GM19324 (cell line): Measurements from ENCODE around the gene PNPLA7.
"Not testable (repeated sequence)": the region's sequence is repeated elsewhere in the genome, so short reads cannot be mapped to it uniquely, and the experiment has no call there.

ENCODE experiments used
- ATAC-seq: cut with Tn5 transposase; IDR thresholded peaks from one replicate; pipeline ENCODE4 v1.9.1; 2021; ENCODE audit warnings: mild to moderate bottlenecking, moderate library complexity; ENCODE audit not compliant: unreplicated experiment, low FRiP score

Gene PNPLA7

DNA sequence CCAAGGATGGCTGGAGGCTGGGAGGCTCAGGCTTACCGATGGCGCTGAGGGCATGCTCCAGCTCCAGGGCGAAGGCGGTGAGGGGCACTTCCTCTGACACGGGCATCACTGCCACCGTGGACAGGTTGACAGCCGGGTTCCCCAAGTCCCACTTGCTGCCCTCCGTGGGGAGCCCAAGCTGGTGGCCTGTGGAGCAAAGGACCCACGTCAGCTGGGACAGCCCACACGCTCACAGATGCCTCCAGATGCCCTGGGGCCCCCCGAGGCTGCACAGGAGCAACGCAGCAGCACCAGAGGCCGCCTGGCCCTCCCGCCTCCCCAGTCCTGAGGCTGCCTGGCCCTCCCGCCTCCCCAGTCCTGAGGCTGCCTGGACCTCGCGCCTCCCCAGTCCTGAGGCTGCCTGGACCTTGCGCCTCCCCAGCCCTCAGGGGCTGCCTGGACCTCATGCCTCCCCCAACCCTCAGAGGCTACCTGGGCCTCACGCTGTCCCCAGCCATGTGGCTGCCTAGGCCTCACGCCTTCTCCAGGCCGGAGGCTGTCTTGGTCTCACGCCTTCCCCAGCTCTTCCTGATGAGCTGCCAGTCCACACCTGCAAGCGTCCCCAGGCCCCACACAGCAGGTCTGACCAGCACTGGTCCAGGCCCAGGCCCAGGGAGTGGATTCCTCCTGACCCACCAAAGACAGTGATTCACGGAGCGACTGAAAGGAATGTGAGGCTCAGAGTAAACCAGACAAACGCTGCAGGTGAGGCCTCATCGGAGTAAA is 65.5 kb downstream of the PNPLA7 start:
- ATAC-seq: no peak

DNA sequence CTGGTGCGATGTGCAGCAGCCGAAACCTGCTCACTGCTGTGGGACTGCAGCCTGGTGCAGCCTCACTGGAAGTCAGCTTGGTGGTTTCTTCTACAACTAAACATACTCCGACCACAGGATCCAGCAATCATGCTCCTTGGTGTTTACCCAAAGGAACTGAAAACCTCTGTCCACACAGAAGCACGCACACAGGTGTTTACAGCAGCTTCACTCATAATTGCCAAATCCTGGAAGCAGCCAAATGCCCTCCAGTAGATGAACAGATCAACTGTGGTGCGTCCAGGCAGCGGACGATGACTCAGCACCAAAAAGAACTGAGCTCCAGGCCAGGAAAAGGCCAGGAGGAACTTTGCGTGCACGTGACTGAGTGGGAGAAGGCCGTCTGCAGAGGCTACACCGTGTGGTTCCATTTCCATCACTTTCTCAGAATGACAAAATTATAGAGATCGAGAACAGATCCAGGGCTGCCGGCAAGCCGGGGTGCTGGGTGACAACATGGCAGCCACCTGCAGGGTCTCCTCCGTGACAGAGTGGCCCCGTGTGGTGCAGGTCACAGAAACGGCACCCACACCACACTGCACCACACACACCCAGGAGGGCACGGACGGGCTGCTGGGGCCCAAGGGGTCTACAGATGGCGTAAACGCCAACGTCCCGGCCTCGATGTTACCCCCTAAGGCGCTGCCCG is 68.0 kb downstream of the PNPLA7 start:
- no peak for ATAC-seq

DNA sequence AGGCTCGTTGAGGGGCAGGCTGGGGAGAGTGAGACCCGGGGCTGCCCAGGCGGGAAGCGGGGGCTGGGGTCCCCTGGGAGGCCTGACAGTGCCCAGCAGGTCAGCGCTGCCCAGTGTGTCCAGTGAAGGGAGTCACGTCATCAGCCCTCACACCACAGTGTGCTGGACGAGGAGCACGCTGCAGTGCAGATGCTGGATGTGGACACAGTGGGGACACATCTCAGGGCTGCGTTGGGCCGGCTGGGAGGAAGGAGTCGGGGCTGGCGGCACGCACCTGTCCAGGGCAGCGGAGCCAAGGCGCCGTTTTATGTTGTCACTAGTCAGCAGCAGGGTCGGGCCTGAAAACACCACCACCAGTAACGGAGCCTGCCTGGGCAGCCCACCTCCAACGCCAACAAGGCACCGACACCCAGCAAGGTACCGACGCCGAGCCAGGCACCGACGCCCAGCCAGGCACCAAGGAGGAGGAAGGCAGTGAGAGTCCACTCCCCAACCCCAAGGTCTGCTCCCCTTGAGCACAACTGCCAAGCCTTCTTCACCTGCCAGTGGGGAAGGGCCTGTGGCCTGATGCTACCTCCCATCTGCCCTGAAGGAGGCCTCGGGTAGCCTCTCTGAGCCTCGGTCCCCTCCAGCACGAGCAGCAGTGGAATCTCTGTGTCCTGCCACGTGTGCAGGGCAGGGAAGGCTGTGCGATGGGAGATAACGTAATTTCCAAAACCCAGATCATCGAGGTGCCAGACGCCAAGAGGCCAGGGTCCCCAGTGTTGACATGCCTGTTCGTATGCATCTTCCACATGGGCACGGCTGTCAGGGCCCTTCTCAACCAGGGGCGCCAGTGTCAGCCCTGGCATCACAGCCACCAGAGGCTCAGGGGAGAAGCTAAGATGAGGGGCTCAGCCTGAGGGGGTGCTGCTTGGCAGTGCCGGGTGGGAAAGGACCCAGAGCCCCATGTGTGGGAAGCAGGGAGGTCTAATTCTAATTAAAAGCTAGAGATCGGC is 69.2 kb downstream of the PNPLA7 start:
- no peak for ATAC-seq

DNA sequence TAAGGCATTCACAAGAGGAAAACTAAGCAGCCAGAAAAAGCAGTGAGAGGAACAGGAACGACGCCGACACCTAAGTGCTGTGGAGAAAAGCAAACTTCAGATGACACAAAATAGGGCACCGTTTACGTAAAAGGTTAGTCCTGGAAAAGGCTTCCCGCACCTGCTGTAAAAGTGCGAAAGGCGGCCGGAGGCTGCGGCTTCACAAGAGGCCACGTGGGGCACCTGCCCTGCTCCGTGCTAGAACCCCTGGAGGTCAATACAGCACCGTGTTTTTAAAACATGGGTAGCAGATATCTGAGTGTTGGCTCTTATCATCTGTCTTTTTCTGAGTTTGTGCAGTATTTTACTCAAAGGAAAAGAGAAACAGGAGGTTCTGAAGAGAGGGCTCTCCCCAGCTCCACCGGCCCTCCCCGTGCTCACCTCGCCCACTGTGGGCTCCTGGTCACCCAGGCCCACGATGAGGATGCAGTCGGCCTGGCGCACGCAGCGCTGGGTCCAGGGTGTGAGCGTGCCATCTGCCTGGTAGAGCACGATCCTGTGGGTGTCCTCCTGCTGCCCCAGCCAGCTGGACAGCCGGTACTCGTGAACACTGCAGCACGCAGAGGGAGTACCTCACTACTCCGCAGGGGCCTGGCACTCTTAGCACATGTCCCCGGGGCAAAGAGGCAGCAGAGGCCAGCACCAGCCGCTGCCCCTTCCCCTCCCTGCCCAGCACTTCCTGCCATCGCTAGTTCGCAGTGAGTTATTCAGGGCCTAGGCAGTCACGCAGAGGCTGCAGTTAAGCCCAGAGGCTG is 70.1 kb downstream of the PNPLA7 start:
- no peak for ATAC-seq

DNA sequence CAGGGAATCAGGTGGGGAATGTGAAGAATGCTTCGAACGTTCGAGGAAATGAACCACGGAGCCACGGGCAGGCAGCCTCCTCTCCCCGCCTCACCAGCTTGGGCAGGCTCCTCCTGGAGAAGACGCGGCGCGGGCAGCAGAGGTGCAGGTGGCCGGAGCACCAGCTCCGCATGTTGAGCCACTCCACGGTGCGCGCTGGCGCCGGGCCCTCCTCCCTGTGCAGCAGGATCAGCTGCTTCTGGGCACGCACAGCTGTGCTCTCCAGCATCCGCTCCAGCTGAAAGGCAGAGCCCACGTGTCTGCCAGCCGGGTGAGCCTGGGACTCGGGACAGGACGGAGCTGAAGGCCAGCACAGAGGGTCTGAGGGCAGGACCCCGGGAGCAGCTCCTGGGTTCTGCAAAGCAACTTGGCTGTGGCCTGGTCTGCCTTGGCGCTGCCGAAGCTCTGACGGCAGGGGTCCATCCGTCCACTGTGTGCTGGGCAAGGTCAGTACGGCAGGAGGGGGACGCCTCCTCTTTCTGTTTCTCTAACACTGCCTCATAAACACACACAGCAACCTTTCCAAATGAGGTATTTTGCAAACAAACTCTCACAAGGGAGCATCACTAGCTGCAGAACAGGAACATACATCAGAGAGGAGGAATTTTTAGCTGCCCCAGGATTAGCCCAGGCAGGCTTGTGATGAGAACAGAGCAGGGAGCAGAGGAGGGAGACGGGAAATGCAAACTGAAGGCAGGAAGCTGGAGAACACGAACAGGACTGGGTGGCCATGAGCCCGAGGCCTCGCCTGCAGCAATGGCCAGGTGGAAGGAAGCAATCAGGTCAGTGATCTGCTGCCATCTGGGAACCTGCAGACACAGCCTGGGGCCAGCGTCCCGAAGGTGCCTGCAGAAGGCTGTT is 71.0 kb downstream of the PNPLA7 start:
- no peak for ATAC-seq

DNA sequence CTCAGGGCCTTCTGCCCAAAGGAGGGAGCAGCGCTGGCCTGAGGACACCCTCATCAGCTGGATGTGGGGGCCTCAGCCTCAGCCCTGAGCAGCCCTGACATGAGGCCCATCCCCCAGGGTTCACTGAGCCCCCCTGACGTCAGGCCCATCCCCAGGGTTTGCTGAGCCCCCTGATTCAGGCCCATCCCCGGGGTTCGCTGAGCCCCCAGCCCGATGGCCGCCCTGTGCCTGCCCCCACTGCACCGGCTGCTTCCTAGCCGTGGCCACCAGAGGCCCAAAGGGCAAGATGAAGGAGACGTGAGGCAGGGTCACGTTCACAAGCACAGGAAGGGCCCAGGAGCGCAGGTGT is 71.6 kb downstream of the PNPLA7 start:
- no peak for ATAC-seq

DNA sequence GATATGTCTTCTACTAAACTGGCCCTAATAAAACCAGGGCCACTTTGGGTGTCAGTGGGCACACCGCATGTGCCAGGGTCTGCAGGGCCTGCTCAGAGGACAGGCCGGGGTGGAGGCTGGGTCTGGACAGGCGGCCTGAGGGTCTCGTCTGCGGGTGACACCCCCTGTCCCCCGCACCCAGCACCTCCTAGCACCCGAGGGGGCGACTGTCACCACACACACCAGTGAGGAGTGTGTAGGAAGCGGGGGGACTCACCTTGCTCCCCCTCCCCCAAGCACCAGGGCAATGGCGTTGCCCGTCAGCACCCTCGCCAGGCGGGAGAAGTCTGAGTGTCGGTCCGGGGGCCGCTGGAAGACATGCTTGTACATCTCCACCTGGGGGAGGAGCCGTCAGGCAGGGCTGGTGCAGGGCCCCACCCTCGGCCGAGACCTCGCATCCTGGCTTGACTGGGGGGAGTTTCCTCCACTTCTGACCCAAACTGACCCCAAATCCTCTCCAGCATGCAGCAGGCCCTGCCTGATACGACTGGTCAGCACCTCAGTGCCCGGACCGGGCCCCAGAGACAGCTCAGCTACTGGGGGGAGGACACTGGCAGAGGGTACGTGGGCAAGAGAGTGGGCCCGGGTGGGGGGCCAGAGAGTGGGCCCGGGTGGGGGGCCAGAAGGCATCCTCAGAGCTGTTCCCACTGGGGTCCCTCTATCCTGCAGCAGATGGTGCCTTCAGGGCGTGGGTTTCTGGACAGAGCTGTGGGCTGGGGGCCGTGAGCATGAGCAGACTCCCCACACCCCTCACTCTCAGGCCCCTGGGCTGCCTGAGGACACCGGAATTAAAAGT is 72.2 kb downstream of the PNPLA7 start:
- ATAC-seq: no peak

DNA sequence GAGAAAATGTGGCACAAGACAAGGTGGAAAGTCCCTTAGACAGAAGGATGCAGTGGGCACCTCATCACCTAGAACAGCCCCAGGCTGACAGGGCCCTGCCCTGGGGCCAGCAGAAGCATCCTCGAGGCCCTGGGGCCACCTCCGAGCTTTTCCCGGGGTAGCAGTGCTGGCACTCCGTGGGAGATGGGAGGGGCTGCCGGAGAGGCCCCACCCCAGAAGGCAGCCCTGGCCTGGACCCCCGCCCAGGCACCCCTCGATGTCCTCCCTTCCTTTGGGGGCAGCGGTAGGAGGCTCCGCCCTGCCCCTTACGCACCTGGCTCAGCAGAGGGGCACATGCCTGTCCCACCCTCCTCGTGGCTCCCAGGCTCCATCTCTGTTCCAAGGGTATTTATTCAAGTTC is 73.3 kb downstream of the PNPLA7 start:
- ATAC-seq: no peak

DNA sequence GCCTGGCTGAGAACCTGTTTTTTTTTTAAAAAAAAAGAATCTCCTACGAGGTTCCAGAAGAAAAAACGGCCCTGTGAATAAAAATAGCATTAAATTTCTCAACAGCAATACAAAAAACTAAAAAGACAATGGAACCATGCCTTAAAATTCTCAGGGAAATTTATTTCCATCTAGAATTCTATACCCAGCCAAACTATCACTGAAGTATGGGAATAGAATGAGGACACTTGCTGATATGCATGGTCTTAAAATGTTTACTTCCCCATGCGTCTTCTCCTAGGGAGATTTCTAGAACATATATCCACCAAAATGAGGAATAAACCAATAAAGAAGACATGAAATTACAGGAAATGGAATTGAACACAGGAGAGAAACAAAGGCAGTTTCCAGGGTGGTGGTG is 74.5 kb downstream of the PNPLA7 start:
- no peak for ATAC-seq

DNA sequence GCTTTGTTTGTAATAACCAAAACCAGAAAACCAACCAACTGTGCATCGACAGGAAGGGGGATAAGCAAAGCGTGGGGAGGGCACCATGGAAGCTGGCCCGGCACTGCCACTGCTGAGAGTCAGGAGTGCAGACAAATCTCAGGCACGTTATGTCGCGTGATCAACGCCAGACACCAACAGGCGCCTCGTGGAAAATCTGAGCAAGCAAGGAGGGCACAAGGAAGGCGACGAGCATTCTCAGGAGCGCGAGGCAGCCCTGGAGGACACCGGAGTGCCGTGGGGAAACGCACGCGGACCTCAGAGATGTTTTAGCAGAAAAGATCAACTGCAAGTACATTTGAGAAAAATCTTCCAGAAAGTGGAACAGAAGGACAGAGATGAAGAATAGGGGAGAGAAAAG is 75.9 kb downstream of the PNPLA7 start:
- no peak for ATAC-seq

DNA sequence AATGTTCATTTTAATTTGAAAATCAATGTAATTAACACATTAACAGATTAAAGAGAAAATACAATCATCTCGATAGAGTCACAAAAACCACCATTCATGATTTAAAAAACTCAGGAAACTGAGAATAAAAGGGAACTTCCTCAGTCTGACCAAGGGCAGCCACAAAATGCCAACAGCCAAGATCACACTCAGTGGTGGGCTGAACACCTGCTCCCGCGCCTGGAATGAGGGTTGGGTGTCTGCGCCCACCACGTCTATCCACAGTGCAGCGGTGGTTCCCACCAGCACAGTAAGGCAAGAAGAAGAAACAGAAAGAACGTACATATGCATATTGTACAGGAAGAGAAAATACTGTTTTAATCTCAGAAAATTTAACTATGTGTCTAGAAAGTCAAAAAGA is 79.4 kb downstream of the PNPLA7 start:
- ATAC-seq: no peak

DNA sequence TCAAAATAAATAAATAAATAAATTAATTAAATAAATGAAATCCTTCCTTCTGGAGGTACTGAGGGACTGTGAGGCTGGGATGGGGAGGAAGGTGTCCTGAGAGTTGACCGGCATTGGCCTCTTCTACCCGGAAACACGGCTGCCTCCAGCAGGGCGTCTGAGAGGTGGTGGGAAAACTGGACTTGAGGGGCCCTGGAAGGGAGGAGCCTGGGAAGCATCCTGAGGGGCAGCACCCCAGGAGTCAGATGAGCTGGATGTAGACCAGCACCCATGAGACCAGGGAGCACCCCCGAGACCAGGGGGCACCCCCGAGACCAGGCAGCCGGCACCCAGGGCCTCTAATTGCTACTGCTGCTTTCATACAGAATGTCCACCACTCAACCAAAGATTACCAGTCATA is 82.3 kb downstream of the PNPLA7 start:
- no peak for ATAC-seq

DNA sequence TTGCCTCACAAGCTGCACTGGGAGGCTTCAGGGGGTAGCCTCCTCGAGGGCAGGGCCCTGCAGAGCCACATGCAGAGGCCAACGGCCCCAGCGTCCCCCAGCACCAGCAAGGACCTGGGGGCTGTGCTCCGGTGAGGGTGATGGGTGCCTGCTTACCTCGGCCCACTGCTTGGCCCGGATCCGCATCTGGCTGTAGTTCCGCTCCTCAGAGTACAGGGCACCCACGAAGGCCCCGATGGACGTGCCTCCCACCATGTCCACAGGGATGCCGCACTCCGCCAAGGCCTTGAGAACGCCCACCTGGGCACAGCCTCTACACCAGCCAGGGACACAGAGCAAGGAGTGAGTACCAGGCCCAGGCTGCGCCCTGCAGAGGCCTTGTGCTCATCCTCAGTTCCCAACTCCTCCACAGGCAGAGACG is 83.0 kb downstream of the PNPLA7 start:
- no peak for ATAC-seq

DNA sequence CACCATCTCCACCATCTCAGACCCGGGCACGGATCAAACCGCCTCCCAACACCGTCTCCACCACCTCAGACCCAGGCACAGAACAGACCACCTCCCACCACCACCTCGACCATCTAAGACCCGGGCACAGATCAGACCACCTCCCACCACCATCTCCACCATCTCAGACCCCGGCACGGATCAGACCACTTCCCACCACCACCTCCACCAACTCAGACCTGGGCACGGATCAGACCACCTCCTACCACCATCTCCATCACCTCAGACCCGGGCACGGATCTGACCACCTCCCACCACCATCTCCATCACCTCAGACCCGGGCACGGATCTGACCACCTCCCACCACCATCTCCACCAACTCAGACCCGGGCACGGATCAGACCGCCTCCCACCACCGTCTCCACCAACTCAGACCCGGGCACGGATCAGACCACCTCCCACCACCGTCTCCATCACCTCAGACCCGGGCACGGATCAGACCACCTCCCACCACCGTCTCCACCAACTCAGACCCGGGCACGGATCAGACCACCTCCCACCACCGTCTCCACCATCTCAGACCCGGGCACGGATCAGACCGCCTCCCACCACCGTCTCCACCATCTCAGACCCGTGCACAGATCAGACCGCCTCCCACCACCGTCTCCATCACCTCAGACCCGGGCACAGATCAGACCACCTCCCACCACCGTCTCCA is 83.7 kb downstream of the PNPLA7 start:
- not testable (repeated sequence) for ATAC-seq

DNA sequence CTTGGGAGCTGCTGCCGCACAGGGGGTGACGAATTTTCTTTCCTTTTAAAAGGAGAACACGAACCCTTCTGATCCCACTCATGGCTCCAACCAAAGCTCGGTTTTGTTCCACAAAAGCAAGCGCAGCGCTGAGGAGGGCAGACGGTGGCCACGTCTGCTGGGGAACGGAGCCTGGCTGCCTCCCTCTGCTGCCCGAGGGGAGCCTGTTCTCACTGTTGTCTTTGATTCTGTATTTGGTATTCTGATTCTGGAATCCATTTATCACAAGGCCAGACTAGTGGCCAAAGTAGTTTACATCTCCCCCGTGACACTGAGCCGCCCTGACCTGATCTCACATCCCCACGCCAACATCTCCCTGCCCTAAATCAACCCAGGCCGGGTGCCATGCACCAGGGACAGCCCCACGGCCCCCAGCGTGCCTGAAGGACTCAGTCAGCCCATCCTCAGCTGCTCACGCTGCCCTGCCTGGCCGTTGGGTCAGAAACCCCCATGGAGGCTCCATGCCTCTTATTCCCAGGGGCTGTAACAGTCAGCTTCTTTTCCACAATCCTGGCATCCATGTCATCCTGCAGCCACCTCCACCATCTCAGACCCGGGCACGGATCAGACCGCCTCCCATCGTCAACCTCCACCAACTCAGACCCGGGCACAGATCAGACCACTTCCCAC is 84.3 kb downstream of the PNPLA7 start:
- ATAC-seq: no peak

DNA sequence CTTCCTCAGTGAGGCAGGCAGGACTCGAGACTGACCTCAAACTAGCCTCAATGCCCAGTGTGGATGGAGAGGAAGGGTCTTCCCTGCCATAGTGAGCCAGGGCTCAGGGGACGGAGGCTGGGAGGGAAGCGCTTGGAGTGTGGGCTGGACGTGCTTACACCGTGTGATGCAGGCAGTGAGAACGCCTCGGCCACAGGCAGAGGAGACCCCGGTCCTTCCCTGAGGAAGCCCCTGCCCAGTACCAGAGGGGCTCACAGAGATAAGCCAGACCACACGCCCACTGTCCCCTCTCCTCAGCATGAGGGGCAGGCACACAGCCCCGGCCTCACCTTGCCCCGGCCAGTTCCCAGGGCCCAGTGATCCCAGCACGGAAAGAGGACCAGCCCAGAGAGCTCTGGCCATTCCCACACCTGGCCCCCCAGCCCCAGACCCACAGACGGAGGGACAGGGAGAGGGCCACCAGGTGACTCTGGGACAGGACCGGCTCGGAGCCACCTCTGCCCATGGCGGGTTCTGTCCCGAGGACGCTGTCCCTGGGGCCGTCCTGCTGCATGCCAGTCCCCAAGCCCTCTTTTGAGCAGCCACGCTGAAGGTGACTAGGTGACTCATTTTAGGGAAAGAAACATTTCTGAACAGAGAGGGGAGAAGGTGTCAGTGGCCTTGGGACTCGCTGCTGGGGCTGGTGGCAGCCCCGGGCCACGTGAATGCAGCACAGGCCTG is 85.0 kb downstream of the PNPLA7 start:
- ATAC-seq: no peak
